Ishikawa (cell line): ENCODE measurements around the gene KIF24.

Experiments
- CEBPB ChIP-seq: IDR thresholded peaks from 2 replicates; pipeline ENCODE4 v1.6.1; 2012
- EP300 ChIP-seq: IDR thresholded peaks from 2 replicates; pipeline ENCODE4 v1.6.1; 2012; ENCODE audit warnings: borderline replicate concordance
- FOXM1 ChIP-seq: IDR thresholded peaks from 2 replicates; pipeline ENCODE4 v1.6.1; 2012; ENCODE audit warnings: low read depth, borderline replicate concordance
- NFIC ChIP-seq: IDR thresholded peaks from 2 replicates; pipeline ENCODE4 v1.6.1; 2012
- RAD21 ChIP-seq: IDR thresholded peaks from 2 replicates; pipeline ENCODE4 v1.6.1; 2012; ENCODE audit warnings: low read depth
- TAF1 ChIP-seq: IDR thresholded peaks from 2 replicates; pipeline ENCODE4 v1.6.1; 2012; ENCODE audit warnings: low read depth, mild to moderate bottlenecking
- TF ChIP-seq, protein P1 (sequence below): IDR thresholded peaks from 2 replicates; pipeline ENCODE4 v1.6.1; 2012; ENCODE audit warnings: low read depth, mild to moderate bottlenecking
- TF ChIP-seq, protein P2 (sequence below): IDR thresholded peaks from 2 replicates; pipeline ENCODE4 v1.6.1; 2012

DNA sequence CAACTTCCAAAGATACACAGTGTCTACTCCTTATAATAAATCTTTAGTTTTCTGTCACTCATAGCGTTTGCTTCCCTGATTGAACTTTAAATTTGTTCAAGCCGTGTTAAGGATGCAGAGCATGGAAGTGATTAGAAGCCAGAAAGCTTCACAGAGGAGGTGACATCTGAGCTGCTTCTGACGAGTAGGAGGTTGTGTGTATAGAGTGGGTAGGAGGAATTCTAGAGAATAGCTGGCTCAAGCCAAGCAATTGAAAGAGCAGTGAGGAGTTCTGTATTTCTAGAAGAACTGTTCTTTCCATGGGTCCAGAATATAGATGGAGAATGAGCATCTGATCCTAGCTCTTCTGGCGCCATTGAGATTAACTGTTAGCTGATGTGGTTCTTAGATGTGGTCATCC lies 6.3 kb upstream of the KIF24 start:
- TF ChIP-seq RAD21 (no peak), FOXM1 (no peak), TAF1 (no peak), EP300 (no peak), NFIC (no peak), CEBPB (no peak)
- TF ChIP-seq, protein P1, sequence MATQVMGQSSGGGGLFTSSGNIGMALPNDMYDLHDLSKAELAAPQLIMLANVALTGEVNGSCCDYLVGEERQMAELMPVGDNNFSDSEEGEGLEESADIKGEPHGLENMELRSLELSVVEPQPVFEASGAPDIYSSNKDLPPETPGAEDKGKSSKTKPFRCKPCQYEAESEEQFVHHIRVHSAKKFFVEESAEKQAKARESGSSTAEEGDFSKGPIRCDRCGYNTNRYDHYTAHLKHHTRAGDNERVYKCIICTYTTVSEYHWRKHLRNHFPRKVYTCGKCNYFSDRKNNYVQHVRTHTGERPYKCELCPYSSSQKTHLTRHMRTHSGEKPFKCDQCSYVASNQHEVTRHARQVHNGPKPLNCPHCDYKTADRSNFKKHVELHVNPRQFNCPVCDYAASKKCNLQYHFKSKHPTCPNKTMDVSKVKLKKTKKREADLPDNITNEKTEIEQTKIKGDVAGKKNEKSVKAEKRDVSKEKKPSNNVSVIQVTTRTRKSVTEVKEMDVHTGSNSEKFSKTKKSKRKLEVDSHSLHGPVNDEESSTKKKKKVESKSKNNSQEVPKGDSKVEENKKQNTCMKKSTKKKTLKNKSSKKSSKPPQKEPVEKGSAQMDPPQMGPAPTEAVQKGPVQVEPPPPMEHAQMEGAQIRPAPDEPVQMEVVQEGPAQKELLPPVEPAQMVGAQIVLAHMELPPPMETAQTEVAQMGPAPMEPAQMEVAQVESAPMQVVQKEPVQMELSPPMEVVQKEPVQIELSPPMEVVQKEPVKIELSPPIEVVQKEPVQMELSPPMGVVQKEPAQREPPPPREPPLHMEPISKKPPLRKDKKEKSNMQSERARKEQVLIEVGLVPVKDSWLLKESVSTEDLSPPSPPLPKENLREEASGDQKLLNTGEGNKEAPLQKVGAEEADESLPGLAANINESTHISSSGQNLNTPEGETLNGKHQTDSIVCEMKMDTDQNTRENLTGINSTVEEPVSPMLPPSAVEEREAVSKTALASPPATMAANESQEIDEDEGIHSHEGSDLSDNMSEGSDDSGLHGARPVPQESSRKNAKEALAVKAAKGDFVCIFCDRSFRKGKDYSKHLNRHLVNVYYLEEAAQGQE, result no peak
- TF ChIP-seq, protein P2, sequence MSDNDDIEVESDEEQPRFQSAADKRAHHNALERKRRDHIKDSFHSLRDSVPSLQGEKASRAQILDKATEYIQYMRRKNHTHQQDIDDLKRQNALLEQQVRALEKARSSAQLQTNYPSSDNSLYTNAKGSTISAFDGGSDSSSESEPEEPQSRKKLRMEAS, result no peak
